CD4-positive, alpha-beta T cell treated with Interleukin-17A for 4 hours (primary cell): ENCODE data around the gene ROPN1.

Source experiments
- DNase-seq: peaks from one replicate; pipeline ENCODE4 v3.0.0-alpha.2; 2020; ENCODE audit warnings: mixed read lengths

The ROPN1 gene

DNA sequence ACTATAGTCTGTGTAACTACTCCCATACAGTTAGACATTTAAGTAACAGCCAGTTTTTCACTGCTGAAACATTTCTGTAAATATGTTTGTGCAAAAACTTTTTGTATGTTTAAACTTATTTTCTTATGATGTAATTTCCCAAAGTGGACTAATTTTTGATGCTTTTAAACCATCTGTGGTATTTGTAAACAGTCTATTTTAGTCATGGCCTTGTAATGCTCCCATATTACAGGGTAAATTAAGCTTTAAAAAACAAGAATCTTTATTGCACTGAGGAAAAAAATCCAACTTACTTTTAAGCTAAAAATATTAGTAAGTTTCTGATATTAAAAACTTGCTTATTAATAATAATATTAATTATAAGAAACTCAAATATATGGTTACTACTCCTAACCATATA, 44.4 kb downstream of the ROPN1 start:
- no peak for DNase-seq

DNA sequence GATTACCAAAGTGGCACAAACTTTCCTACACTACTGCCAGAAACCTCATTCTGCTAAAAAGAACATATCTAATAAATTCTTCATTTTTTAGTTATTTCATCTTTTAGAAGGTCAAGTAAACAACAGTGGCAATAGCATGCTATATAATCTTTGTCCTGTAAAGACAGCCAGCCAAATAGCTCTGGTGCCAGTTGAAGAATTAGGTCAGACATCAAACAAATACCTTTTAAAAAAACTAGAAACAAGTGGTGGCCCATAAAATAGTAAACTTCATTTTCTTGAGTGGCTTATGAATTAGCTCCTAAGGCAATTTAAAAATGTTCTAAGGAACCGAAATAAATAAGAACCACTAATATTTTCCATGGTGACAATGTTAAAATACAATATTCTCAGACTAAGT, 50.4 kb downstream of the ROPN1 start:
- no peak for DNase-seq

DNA sequence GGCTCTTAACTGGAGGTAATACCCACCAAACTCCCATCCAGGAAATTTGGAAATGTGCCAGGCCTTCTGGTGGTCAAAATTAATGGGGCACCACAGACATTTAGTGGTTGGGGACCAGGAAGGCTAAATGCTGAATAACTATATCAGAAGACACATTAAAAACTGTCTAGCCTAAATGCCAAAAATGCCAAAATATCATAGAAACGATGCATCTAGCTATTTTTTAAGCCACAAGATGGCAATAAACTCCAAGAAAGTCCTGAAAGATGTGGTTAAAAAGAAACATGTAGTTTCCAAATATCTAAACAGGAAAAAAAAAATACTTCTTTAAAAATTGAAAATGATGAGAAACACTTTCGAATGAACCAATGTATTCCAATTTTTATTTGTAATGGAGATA, 50.8 kb downstream of the ROPN1 start:
- DNase-seq = no peak

DNA sequence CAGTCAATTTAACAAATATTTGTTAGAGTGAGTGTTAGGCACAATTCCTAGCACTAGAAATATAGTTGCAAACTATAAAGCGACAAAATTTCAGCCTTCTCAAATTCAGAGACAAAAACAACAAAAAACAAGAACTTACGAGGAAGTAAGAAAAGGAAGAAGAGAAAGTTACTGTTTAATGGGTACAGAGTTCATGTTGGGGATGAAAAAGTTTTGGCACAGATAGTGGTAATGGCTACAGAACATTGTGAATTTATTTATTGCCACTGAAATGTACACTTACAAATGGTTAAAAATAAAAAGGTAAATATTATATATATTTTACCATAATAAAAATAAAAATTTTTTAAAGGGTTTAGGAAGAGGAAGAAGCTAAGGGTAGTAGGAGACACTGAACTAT, 52.2 kb downstream of the ROPN1 start:
- no peak for DNase-seq

GRCh38 chr3:123936400-123936799, 55.5 kb downstream of the ROPN1 start:
- DNase-seq = no peak

DNA sequence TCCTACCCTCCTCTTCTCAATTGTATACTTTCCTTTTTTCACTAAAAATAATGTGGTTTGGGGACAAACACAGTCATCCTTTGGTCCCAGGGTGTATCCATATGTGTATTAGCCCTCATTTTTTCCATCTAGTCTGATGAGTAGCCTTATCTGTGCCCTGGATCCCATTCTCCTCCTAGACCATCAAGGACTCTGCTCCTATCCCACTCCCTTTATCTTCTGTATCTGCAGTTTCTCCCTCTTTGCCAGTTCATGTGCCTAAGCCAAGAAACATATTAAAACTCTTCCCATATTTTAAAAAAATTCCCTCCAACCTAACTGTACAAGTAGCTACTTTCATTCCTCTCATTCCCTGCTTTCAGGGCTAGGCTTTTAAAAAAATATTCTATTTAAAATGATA, 56.1 kb downstream of the ROPN1 start:
- DNase-seq = no peak

GRCh38 chr3:123934250-123934649, 57.7 kb downstream of the ROPN1 start:
- DNase-seq = no peak

DNA sequence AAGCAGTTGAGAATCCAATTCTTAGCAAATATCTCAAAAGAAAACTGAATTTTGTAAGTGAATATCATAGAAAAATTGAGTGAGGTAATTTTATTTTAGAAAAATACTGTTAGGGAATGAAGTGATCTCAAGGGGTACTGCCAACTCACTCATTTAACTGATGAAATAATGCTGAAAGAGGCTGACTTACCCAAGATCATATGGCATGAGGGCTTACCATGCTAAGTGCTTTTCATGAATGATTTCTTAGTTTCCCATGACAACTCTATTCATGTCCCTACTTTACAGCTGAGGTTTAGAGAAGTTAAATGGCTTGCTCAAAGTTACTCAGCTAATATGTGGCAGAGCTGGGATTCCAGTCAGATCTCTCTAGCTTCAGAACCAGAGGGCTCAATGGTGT, 61.5 kb downstream of the ROPN1 start:
- DNase-seq = no peak

- no peak for DNase-seq
These were observed 62.6 kb downstream of the ROPN1 start for GRCh38 chr3:123929325-123929724.

DNA sequence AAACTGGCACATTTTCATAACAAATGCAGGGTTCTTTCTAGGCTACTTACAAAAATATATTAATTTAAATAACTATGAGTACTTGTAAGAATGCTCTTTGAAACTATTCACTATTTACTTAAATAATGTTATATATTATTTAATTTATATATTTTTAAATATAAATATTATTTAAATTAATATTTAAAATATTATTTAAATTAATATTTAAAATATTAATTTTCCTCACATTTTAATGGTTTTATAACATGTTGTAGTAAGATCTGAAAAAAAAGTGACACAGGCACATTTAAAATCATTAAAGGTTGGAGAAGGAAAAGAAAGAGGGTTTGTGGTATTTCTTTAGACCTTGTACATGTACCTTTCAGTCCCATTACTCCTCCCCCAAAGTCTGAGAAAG, 65.5 kb downstream of the ROPN1 start:
- DNase-seq = no peak

- no peak for DNase-seq
These were observed 71.1 kb downstream of the ROPN1 start for GRCh38 chr3:123920868-123921267.

- no peak for DNase-seq
These were observed 71.5 kb downstream of the ROPN1 start for GRCh38 chr3:123920383-123920782.

GRCh38 chr3:123919353-123919752, 72.6 kb downstream of the ROPN1 start:
- no peak for DNase-seq
